ENCODE results near the gene MSANTD1. TPM values are rescaled to one million over a fixed set of nuclear protein-coding genes. Genes with fewer than 3 reads are reported as not detected.

Gene MSANTD1
- total and polyA plus RNA-seq, 2 of the 8 experiments (the other 6 are each of a cell fraction or from before 2014, with no cell fraction given) = 0.23 to 0.45 TPM

GRCh38 chr4:3284734-3285557 lies 36.0 kb downstream of the MSANTD1 start (continued):
- TF ChIP-seq SIN3A (conservative IDR thresholded peaks at IDR 0.05 in 1 of 2, IDR thresholded peaks at IDR 0.05 in 1 of 2; ENCODE audit: low read depth in 1 of 2, low read length in 2 of 2) (no peak), USF2 (IDR thresholded peaks at IDR 0.05; ENCODE audit: low read length) (no peak), POLR2AphosphoS5 (IDR thresholded peaks at IDR 0.05; ENCODE audit: low read depth, low read length) (no peak), NANOG (IDR thresholded peaks at IDR 0.05; ENCODE audit: insufficient read depth, low read depth, low read length, poor library complexity, severe bottlenecking) (no peak), SP2 (IDR thresholded peaks at IDR 0.05; ENCODE audit: low read length) (no peak), ATF3 (IDR thresholded peaks at IDR 0.05; ENCODE audit: insufficient read depth, low read depth, low read length) (no peak), SP4 (IDR thresholded peaks at IDR 0.05; ENCODE audit: low read length) (no peak)

Measured in H1 (cell line).